DMS79 treated with DMSO at 0.1 percent for 48 hours (cell line): ENCODE data around the gene PLEK.
"Not testable (repeated sequence)": the region's sequence is repeated elsewhere in the genome, so short reads cannot be mapped to it uniquely, and the experiment has no call there.

Experiments used
- DNase-seq: peaks from one replicate; lab custom pipeline; 2025; lab: John Stamatoyannopoulos, UW

Gene PLEK

GRCh38 chr2:68352651-68353391 is 12.3 kb upstream of the PLEK start:
- no peak for DNase-seq

GRCh38 chr2:68356599-68357239 is 8.4 kb upstream of the PLEK start:
- no peak for DNase-seq

- no peak for DNase-seq
Measured at GRCh38 chr2:68357605-68358337, 7.3 kb upstream of the PLEK start.

GRCh38 chr2:68359889-68360288 is 5.2 kb upstream of the PLEK start:
- DNase-seq: no peak

GRCh38 chr2:68362069-68362468 is 3.0 kb upstream of the PLEK start:
- DNase-seq: no peak

GRCh38 chr2:68362749-68363148 is 2.3 kb upstream of the PLEK start:
- DNase-seq: no peak

- DNase-seq: no peak
Measured at GRCh38 chr2:68363721-68364120, 1.4 kb upstream of the PLEK start.

GRCh38 chr2:68366083-68366560 is 1.0 kb downstream of the PLEK start:
- DNase-seq: no peak

GRCh38 chr2:68367953-68368653 is 3.0 kb downstream of the PLEK start:
- no peak for DNase-seq

GRCh38 chr2:68368654-68369336 is 3.7 kb downstream of the PLEK start:
- peak; percentile 75 for DNase-seq

- DNase-seq: no peak
Measured at GRCh38 chr2:68369337-68369734, 4.3 kb downstream of the PLEK start.

GRCh38 chr2:68371138-68371537 is 6.1 kb downstream of the PLEK start:
- no peak for DNase-seq

GRCh38 chr2:68371581-68371980 is 6.5 kb downstream of the PLEK start:
- DNase-seq: no peak

- no peak for DNase-seq
Measured at GRCh38 chr2:68372485-68372884, 7.4 kb downstream of the PLEK start.

GRCh38 chr2:68374184-68374583 is 9.1 kb downstream of the PLEK start:
- DNase-seq: no peak

GRCh38 chr2:68375582-68375981 is 10.5 kb downstream of the PLEK start:
- DNase-seq: no peak

GRCh38 chr2:68377137-68377780 is 12.2 kb downstream of the PLEK start:
- DNase-seq: no peak

- DNase-seq: not testable (repeated sequence)
Measured at GRCh38 chr2:68378779-68379178, 13.7 kb downstream of the PLEK start.

GRCh38 chr2:68379184-68379708 is 14.2 kb downstream of the PLEK start:
- no peak for DNase-seq

GRCh38 chr2:68383778-68384177 is 18.7 kb downstream of the PLEK start:
- DNase-seq: no peak
